Left renal pelvis (tissue), 4 donors: ENCODE results near the gene PTPN21. TPM values are rescaled to one million over a fixed set of nuclear protein-coding genes. Genes with fewer than 3 reads are reported as not detected.
"Not testable (repeated sequence)": the region's sequence is repeated elsewhere in the genome, so short reads cannot be mapped to it uniquely, and the experiment has no call there.

Experiments
- DNase-seq, 4 donors: peaks; one replicate each; pipeline ENCODE4 v3.0.0-alpha.2; 2013; ENCODE audit warnings: low read depth in 4 of 4, low spot score in 3 of 4
- polyA plus RNA-seq, 4 donors: library from polyadenylated mRNA; unstranded; fragments of 120-200 nt; gene quantifications; one replicate each; pipeline ENCODE4 v1.2.1, GENCODE V29; 2013; ENCODE audit not compliant: insufficient read length in 4 of 4

Gene PTPN21
- polyA plus RNA-seq, 4 donors = 28.8 to 39.9 (median 38.3) TPM

GRCh38 chr14:88553886-88554456, 836 bp downstream of the PTPN21 start:
- DNase-seq = no peak

GRCh38 chr14:88552876-88553275, 1.9 kb downstream of the PTPN21 start:
- DNase-seq = no peak

GRCh38 chr14:88551980-88552431, 2.8 kb downstream of the PTPN21 start:
- DNase-seq = no peak

GRCh38 chr14:88551094-88551870, 3.5 kb downstream of the PTPN21 start:
- DNase-seq = peak in 3 of 4 donors; percentile 64 to 77 (median 73)

GRCh38 chr14:88550078-88550477, 4.7 kb downstream of the PTPN21 start:
- no peak for DNase-seq

GRCh38 chr14:88547386-88547780, 7.4 kb downstream of the PTPN21 start:
- no peak for DNase-seq

- no peak for DNase-seq
Measured at GRCh38 chr14:88546621-88547385, 8.0 kb downstream of the PTPN21 start.

GRCh38 chr14:88545256-88545655, 9.6 kb downstream of the PTPN21 start:
- no peak for DNase-seq

- no peak for DNase-seq
Measured at GRCh38 chr14:88542857-88543795, 11.7 kb downstream of the PTPN21 start.

- no peak for DNase-seq
Measured at GRCh38 chr14:88541324-88541723, 13.5 kb downstream of the PTPN21 start.

GRCh38 chr14:88535813-88536212, 19.0 kb downstream of the PTPN21 start:
- no peak for DNase-seq

GRCh38 chr14:88535149-88535548, 19.7 kb downstream of the PTPN21 start:
- DNase-seq = no peak

GRCh38 chr14:88533064-88533602, 21.7 kb downstream of the PTPN21 start:
- DNase-seq = no peak

- DNase-seq = not testable (repeated sequence)
Measured at GRCh38 chr14:88529889-88530288, 24.9 kb downstream of the PTPN21 start.

GRCh38 chr14:88522393-88522792, 32.4 kb downstream of the PTPN21 start:
- no peak for DNase-seq

- no peak for DNase-seq
Measured at GRCh38 chr14:88521818-88522217, 33.0 kb downstream of the PTPN21 start.

- DNase-seq = no peak
Measured at GRCh38 chr14:88519907-88520306, 34.9 kb downstream of the PTPN21 start.

- DNase-seq = no peak
Measured at GRCh38 chr14:88518592-88519512, 36.0 kb downstream of the PTPN21 start.

- no peak for DNase-seq
Measured at GRCh38 chr14:88516861-88517357, 37.9 kb downstream of the PTPN21 start.
